ENCODE measurements around the gene NATD1. TPM values are rescaled to one million over a fixed set of nuclear protein-coding genes. Genes with fewer than 3 reads are reported as not detected.
A peak's percentile ranks its signal among the peaks of the same experiment; 100 is the strongest.

Gene NATD1
- total and polyA plus RNA-seq, 9 of the 15 experiments (the other 6 are each of a cell fraction or from before 2014, with no cell fraction given), result 0.24 to 5.4 (median 1.6) TPM

DNA sequence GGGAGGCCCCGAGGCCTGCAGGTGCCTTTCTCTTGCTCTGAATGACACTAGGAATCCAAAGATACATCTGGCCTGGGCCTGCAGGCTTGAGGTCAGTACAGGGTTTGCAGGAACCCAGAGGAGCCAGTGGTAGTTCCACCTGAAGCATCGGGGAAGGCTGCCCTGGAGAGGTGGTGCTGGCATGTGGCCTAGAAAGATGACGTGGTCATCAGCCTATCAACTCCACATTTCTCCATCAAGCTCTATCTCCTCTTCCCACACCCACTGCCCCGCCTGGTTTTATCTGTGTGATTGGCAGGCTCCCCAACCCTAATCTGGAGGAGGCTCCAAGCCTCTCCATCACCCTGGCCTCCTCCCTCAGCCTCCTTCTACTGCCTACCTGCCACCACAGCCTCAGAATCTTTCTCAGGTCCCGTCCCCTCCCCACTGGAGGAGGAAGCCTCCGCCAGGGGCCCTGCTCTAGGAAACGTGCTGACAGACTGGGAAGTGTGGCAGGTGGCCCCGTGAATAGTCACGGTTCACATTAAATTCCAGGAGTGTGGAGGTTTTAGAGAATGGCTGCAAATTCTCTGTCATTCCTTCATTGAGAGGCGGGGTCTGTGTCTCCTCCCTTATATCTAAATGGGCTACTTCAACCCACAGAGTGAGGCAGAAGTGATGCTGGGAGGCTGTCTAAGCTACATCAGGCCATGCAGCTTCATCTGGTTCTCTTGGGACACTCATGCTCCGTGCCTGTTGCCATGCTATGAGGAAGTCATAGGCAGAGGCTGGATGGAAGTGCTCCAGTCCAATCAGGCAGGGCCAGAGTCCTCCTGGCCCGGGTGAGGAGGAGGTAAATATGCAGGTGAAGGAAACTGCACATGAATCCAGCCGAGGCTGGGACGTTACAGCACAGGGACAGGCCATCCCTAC lies 19.9 kb upstream of the NATD1 start (continued):
- TF ChIP-seq, protein P1, sequence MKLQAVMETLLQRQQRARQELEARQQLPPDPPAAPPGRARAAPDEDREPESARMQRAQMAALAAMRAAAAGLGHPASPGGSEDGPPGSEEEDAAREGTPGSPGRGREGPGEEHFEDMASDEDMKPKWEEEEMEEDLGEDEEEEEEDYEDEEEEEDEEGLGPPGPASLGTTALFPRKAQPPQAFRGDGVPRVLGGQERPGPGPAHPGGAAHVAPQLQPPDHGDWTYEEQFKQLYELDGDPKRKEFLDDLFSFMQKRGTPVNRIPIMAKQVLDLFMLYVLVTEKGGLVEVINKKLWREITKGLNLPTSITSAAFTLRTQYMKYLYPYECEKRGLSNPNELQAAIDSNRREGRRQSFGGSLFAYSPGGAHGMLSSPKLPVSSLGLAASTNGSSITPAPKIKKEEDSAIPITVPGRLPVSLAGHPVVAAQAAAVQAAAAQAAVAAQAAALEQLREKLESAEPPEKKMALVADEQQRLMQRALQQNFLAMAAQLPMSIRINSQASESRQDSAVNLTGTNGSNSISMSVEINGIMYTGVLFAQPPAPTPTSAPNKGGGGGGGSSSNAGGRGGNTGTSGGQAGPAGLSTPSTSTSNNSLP (IDR thresholded peaks at IDR 0.05; ENCODE audit: borderline replicate concordance, low read depth, low read length), result peak; percentile 91; the same call in 1 of the 2 replicates
- TF ChIP-seq NRF1 (conservative IDR thresholded peaks at IDR 0.05 in 1 of 2, IDR thresholded peaks at IDR 0.05 in 1 of 2) (no peak), CBX3 (IDR thresholded peaks at IDR 0.05; ENCODE audit: borderline replicate concordance in 1 of 2, low read length in 2 of 2) (peak in 1 of 2 experiments; percentile 51; a peak in 1 of 3 replicates), PBX2 (CRISPR knock-in tag; IDR thresholded peaks at IDR 0.05; ENCODE audit: low read depth) (peak; percentile 76), PBX2 (tag; conservative IDR thresholded peaks at IDR 0.05; ENCODE audit: low read depth) (peak; percentile 88), L3MBTL2 (IDR thresholded peaks at IDR 0.05) (peak; percentile 61), KAT2B (IDR thresholded peaks at IDR 0.05; ENCODE audit: low read depth, low read length) (no peak), CC2D1A (IDR thresholded peaks at IDR 0.05) (peak; percentile 64; the same call in 1 of the 2 replicates)

Measured in K562 (cell line).